Activated T-helper 9 cell treated with anti-CD3 and anti-CD28 coated beads, Interleukin-2, amount 50 U/mL, for 16 hours (primary cell): Measurements from ENCODE around the gene HOXC12.
A peak's percentile ranks its signal among the peaks of the same experiment; 100 is the strongest.

Experiments
- DNase-seq: peaks from one replicate; pipeline ENCODE4 v3.0.0-alpha.2; 2020; ENCODE audit warnings: low read depth

The HOXC12 gene

DNA sequence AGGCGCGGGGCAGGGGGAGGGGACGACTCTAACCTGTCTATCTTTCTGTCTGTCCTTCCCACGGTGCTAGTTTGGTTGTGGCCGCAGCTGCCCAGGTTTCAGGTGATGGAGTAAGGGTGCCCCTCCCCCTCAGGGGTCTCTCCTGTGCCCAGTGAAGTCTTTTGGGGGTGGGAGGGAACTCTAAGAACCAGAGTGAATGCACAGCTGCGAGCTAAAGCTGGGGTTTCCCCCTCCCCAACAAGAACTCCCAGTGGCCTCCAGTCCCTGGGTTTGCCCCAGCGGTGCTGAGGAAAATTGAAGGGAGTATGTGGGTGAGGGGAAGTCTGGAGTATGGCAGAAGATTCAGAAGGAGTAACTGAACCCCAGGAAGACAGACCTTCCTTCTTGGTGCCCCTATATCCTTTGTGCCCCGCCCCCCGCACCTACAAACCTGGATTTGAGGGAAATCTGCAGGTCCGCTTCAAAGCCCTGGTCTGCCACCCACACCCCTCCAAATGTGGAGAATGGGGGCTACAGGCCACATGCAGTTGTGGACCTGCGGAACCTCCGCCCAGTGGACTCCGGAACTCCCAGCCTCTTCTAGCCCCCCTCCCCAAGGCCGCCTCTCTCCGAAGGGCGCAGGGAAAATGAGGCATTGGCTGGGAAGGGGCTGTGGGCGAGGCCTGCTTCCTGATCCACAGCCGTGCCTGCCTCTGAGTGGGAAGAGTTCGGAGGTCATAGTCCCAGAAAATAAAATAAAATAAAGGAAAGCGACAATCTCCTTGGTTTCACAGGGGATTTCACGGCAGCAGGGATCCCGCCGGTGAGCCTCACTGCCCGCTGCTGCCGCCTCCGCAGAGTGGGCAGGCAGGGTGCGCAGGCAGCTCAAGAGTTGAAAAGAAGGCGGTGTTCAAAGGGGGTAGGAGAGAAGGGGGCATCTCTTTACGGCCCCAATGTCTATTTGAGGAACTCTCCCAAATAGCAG is 41.8 kb downstream of the HOXC12 start:
- DNase-seq = no peak

- DNase-seq = no peak
Observed at GRCh38 chr12:53997204-53998109, 42.8 kb downstream of the HOXC12 start.

GRCh38 chr12:53998110-53998899 is 43.6 kb downstream of the HOXC12 start:
- DNase-seq = no peak

DNA sequence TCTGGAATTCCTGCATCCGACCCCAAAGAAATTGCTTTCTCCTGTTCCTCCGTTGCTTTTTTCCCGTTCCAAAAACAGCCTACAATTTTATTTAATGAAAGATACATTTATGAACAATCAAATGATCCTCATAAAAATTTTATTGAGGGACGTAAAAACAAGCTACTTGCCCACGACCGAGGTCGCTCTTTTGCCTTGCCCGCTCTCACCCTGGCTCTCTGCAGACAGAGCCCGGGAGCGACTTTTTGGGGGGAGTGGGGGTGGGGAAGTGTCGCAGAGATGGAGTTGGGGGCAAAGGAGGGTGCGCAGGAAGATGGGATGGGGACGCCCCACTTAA is 44.2 kb downstream of the HOXC12 start:
- DNase-seq = no peak

DNA sequence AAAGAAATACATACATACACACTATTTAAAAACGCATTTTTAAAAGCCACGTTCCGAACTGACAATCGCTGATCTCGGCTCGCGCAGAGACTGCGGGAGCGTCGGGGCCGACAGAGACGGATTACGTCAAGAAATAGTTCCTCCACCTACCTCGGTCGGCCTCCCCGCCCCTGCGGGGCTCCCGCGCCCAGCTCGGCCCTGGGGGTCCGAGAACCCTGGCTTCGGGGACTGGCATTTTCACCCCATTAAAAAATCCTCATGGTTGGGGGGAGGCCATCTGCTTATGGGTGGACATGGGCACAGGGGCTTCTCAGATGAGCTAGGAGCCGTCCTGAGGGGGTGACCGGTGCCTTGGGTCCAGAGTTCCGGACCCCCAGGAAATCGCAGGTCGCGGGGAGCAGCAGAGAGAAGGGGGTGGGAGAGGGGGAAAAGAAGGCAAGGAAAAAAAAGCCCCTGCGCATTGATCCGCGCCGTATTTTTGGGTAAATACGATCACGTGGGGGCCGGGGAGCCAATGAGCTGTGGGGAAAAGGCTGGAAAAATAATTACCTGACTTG is 44.9 kb downstream of the HOXC12 start:
- no peak for DNase-seq

- no peak for DNase-seq
Observed at GRCh38 chr12:54000116-54001114, 45.7 kb downstream of the HOXC12 start, which contains the start of gene HOXC9. HOXC9 (plus strand) TSS chr12:54000161; CDS start chr12:54000189, 28 bp downstream.

- DNase-seq = no peak
Observed at GRCh38 chr12:54001283-54002187, 46.8 kb downstream of the HOXC12 start.

DNA sequence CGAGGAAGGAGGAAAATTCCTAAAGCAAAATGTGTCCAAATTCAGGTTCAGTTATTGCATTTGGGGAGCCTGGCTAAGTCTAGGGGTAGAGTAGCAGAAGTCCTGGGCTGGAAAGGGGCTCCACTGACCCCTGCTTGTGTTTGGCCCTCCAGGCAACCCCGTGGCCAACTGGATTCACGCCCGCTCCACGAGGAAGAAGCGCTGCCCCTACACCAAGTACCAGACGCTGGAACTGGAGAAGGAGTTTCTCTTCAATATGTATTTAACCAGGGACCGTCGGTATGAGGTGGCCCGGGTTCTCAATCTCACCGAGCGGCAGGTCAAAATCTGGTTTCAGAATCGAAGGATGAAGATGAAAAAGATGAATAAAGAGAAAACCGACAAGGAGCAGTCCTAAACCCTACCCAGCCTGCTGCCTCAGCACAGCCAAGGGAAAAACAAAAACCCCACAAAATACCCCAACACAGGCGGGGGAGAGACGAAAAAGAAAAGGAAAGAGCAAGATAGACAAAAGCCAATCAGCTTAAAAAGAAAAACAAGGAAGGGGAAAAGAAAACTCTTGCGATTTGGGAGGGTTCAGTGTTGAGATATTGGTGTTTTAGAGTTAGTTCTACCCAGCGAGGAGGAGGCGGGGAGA is 47.7 kb downstream of the HOXC12 start:
- DNase-seq = no peak

DNA sequence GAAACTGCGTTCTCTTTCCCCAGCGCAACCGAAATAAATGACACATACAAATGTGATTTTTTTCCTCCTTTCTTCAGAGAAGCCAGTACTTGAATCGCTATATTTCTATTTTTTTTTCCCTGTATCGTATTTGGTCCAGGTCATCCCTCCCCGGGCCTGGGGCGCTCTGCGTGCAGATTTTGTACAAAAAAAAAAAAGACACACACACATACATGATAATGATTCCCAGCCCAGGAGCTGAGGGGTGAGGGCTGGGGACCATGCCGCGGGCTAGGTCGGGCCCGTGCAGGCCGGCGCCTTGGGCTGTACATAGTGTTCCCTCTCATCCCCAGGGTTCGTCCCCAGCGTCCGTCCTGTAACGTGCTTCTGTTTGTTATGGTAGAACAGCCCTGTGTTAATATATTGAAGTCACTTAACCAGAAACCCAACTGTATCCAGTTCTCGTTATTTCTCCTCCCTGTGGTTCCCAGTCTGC is 48.2 kb downstream of the HOXC12 start:
- DNase-seq = no peak

GRCh38 chr12:54003625-54004024 is 48.9 kb downstream of the HOXC12 start:
- DNase-seq = no peak

- DNase-seq = no peak
Observed at GRCh38 chr12:54004063-54004840, 49.5 kb downstream of the HOXC12 start.

- no peak for DNase-seq
Observed at GRCh38 chr12:54004841-54005530, 50.3 kb downstream of the HOXC12 start.

DNA sequence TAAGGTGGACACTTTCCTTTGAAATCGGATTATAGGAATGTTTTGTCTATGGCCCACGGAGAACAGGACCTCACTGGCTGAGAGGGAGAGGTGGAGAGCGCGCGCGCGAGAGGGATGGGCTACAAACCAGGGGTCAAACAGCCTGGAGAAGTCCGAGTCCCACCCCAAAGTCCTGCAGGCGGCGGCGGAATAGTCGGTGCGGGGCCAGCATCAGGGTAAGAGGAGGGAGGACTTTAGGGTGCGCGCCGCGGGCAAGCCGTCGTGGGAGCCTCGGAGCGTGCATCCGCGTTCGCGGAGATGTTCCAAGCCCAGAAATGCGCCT is 50.8 kb downstream of the HOXC12 start:
- no peak for DNase-seq

DNA sequence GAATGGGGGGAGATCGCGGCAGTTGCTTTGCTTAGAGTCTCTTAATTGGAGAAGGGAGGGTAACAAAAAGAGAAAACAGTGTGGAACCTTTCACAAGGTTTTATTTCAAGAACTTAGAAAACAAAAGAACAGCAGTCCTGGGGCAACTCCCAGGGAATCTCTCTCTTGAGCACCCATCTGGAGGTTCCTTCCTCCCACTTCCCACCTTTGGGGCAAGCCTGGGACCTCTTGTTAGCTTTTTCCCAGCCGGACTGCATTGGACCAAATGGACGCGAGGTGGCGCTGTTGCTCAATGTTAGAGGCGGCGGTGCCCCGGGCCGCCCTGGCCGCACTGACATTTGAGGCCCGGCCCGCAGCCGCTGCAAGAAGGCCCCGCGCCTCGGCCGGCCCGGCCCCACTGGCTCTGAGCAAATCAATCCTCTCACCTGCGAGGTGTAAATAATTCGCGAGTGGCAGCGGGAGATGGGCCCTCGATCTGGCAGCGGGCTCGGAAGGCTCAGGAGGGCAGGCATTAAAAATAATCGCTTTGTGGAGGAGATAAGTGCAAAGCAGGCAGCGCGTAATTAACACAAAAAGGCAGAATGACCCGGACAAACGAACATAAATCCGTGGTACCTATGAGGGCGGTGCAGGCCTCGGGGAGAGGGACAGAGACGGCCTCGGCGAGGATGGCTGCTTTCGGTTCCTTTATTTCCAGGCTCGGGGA is 51.3 kb downstream of the HOXC12 start:
- peak; percentile 74 for DNase-seq

DNA sequence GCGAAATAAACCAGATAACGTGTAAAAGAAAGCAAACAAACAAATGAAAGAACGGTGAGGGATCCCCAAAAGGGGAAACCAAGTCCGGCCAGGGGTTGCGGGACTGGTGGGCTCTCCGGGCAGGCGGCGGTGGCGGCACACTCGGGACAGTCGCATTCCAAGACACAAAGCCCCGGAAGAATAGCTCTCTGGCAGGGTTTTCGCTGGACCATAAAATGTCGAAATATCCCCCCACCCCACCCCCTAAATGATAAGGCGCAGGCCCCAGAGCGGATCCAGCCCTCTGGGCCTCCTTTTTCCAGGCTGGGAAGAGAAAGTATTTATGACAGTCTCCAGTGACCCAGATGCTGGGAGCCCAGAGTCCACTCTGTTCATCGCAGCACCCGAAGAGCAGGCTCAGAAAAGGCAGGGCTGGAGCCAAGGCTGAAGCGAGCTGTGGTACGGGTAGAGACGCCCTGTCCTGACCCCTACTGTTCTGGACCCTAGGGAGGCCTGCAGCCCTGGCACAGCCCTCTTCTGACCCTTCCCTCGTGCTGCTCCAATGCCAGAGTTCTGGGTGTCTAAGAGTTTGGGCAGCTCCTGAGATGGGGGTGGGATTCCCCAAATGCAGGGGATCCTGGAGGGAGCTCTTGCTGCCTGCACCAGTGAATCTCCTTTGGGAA is 52.0 kb downstream of the HOXC12 start:
- DNase-seq = no peak

DNA sequence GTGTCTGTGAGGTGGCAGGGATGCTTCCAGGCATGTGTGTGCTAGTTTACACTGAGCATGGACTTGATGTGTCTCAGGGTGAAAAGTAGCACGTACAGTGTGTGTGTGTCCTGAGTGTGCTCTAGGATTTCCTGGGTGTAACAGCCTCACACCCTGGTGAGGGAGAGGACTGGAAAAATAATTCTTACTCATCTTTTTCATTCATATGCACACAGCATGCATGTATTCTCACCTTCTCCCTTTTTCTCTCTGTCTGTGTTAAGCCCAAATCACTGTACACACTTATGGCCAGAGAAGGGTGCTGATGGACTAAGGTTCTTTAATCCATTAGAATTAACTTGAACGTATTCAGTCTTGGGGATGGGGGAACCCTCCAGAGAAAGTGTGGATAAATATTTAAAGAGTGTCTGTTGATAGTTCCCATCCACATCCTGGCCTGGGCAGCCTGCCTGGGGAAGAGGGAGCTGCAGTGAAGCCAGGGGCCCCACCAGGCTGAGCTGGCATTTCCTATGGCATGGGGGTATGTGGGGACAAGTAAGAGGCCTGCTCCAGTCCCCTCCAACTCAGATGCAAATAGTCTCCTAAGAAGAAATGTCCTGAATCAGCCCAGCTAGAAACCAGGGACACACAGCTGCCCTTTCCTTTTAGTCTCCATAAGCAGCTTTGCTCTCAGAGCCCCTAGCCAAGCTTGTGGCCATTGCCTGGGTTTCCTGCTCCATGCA is 53.0 kb downstream of the HOXC12 start:
- DNase-seq = no peak
